ENCODE results near the gene RIMS1. TPM values are rescaled to one million over a fixed set of nuclear protein-coding genes. Genes with fewer than 3 reads are reported as not detected.

RIMS1 gene
- total and polyA plus RNA-seq, 2 of the 13 experiments (the other 11 are each of a cell fraction or from before 2014, with no cell fraction given) = not detected

DNA sequence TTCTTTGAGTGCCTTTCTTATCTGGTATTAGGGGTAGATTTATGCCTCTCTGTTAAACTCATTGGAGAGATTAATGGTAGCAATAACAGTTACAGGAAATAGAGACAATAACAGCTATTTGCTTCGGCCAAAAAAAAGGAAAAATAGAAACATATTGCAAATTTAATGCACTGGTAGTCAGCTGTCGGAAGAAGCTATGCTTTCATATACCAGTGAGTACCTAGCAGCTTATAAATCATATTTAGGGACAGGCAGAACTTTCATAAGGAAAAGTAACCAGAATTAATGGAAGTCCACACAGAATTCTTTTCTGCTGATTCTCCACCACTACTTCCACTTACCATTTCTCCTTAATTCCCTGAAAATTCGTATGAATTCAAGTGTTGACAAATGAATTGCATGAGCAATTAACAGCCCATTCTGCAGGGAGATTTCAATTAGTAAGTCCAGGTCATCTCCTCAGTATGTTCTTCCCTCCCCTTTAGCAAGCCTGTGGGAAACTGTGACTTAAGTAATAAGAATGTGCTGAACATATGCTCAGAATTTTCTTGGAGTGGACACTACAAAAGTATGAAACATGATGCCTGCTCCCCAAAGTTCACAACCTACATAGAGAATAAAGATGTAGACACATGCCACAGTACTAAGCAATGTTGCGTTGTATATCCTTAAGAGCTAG lies 538.8 kb downstream of the RIMS1 start:
- CTCF ChIA-PET (ENCODE audit: low intra/inter-chr PET ratio, low total read pairs) = no interaction called here
- no peak for FAIRE-seq
- no peak for TF ChIP-seq TOE1 (CRISPR knock-in tag; IDR thresholded peaks at IDR 0.05)
- TF ChIP-seq MYC (CRISPR knock-in tag; IDR thresholded peaks at IDR 0.05; ENCODE audit: borderline replicate concordance) = no peak
- no peak for TF ChIP-seq PLRG1 (conservative IDR thresholded peaks at IDR 0.05)
- TF ChIP-seq NR1H2 (CRISPR knock-in tag; IDR thresholded peaks at IDR 0.05; ENCODE audit: borderline replicate concordance, low read depth) = no peak
- TF ChIP-seq, protein P1, sequence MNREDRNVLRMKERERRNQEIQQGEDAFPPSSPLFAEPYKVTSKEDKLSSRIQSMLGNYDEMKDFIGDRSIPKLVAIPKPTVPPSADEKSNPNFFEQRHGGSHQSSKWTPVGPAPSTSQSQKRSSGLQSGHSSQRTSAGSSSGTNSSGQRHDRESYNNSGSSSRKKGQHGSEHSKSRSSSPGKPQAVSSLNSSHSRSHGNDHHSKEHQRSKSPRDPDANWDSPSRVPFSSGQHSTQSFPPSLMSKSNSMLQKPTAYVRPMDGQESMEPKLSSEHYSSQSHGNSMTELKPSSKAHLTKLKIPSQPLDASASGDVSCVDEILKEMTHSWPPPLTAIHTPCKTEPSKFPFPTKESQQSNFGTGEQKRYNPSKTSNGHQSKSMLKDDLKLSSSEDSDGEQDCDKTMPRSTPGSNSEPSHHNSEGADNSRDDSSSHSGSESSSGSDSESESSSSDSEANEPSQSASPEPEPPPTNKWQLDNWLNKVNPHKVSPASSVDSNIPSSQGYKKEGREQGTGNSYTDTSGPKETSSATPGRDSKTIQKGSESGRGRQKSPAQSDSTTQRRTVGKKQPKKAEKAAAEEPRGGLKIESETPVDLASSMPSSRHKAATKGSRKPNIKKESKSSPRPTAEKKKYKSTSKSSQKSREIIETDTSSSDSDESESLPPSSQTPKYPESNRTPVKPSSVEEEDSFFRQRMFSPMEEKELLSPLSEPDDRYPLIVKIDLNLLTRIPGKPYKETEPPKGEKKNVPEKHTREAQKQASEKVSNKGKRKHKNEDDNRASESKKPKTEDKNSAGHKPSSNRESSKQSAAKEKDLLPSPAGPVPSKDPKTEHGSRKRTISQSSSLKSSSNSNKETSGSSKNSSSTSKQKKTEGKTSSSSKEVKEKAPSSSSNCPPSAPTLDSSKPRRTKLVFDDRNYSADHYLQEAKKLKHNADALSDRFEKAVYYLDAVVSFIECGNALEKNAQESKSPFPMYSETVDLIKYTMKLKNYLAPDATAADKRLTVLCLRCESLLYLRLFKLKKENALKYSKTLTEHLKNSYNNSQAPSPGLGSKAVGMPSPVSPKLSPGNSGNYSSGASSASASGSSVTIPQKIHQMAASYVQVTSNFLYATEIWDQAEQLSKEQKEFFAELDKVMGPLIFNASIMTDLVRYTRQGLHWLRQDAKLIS (CRISPR knock-in tag; IDR thresholded peaks at IDR 0.05) = no peak
- TF ChIP-seq, protein P2, sequence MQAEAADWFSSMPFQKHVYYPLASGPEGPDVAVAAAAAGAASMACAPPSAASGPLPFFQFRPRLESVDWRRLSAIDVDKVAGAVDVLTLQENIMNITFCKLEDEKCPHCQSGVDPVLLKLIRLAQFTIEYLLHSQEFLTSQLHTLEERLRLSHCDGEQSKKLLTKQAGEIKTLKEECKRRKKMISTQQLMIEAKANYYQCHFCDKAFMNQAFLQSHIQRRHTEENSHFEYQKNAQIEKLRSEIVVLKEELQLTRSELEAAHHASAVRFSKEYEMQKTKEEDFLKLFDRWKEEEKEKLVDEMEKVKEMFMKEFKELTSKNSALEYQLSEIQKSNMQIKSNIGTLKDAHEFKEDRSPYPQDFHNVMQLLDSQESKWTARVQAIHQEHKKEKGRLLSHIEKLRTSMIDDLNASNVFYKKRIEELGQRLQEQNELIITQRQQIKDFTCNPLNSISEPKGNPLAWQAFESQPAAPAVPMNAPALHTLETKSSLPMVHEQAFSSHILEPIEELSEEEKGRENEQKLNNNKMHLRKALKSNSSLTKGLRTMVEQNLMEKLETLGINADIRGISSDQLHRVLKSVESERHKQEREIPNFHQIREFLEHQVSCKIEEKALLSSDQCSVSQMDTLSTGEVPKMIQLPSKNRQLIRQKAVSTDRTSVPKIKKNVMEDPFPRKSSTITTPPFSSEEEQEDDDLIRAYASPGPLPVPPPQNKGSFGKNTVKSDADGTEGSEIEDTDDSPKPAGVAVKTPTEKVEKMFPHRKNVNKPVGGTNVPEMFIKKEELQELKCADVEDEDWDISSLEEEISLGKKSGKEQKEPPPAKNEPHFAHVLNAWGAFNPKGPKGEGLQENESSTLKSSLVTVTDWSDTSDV (CRISPR knock-in tag; IDR thresholded peaks at IDR 0.05) = no peak
- no peak for TF ChIP-seq CBX5 (CRISPR knock-in tag; IDR thresholded peaks at IDR 0.05; ENCODE audit: borderline replicate concordance)
- no peak for TF ChIP-seq GATAD1 (CRISPR knock-in tag; IDR thresholded peaks at IDR 0.05)
- TF ChIP-seq TBX3 (IDR thresholded peaks at IDR 0.05; ENCODE audit: borderline replicate concordance) = no peak
- no peak for TF ChIP-seq ZFP37 (CRISPR knock-in tag; IDR thresholded peaks at IDR 0.05; ENCODE audit: borderline replicate concordance)
- TF ChIP-seq TBX2 (CRISPR knock-in tag; IDR thresholded peaks at IDR 0.05; ENCODE audit: borderline replicate concordance) = no peak

More for the DNA sequence above, 538.8 kb downstream of the RIMS1 start:
- H3K79me2 ChIP-seq (ENCODE audit: insufficient read depth, low read length) = no peaks in the 10 kb centered on the region
- no peaks in the 10 kb centered on the region for H3K9me3 ChIP-seq (ENCODE audit: low read length)
- no peak for DNase-seq (ENCODE audit: low spot score)
- no peaks in the 10 kb centered on the region for H4K20me1 ChIP-seq (ENCODE audit: insufficient read depth, low read length)
- H2AFZ ChIP-seq (ENCODE audit: low read length) = no peak overlapping the region
- H3K4me1 ChIP-seq (ENCODE audit: insufficient read depth, low read length) = no peaks in the 10 kb centered on the region
- H3K27ac ChIP-seq (ENCODE audit: extremely low read length, insufficient read depth, low read length) = no peak overlapping the region
- H3K27me3 ChIP-seq (ENCODE audit: control insufficient read depth in 1 of 2, insufficient read depth in 2 of 2, low read length in 2 of 2) = no peaks in the 10 kb centered on the region
- no peak overlapping the region for H3K4me3 ChIP-seq (replicated peaks in 1 of 3; ENCODE audit: insufficient read depth in 1 of 3, low read depth in 2 of 3, low read length in 3 of 3)
- intact Hi-C loops (cut with micrococcal nuclease; ENCODE audit: unreplicated experiment) = no loop called here
- no peak for ATAC-seq
- 13% methylated on average over 4 of the region's 4 CpGs for WGBS (ENCODE audit: low lambda C conversion rate)
- in situ Hi-C loops (cut with HindIII; ENCODE audit: extremely low pct_ligation_motif_present, low pct_unique_long_range_greater_than_20kb) = no loop called here
- no peak overlapping the region for H3K4me2 ChIP-seq (ENCODE audit: low read depth, low read length)
- BruUV-seq (replicated peaks) = no TSS peak
- no peak overlapping the region for H3K9ac ChIP-seq (ENCODE audit: insufficient read depth, low read depth, low read length)
- POLR2A ChIA-PET = no interaction called here
- no peaks in the 10 kb centered on the region for H3K36me3 ChIP-seq (replicated peaks in 1 of 2; ENCODE audit: control insufficient read depth in 1 of 2, insufficient read depth in 2 of 2, low read length in 2 of 2)

Data from HepG2 (cell line).